Femur (tissue), 1 donor: Measurements from ENCODE around the gene ABTB2.

Experiments
- DNase-seq: peaks from one replicate; pipeline ENCODE4 v3.0.0-alpha.2; 2017

Gene ABTB2

GRCh38 chr11:34313099-34313517 is 44.7 kb downstream of the ABTB2 start:
- DNase-seq = peak; percentile 65

- DNase-seq = no peak
These were observed 46.7 kb downstream of the ABTB2 start for GRCh38 chr11:34311126-34311525.

DNA sequence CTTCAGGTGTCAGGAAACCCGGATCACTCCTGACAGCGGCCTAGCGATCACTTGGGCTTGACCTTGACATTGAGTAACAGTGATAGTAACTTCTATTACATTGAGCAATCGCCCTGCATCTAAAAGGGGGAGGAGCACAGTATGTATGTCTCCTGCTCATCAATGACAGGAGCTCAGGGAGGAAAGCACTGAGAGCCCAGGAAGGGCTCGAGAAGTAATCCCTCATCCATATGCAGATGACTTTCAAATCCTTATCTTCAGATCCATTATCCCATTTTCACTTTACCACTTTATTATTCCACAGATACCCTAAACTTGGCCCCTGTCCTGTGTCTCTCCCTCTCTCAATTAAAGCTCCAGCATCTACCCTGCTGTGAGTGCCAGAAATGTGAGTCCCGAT is 47.8 kb downstream of the ABTB2 start:
- no peak for DNase-seq

- no peak for DNase-seq
These were observed 48.8 kb downstream of the ABTB2 start for GRCh38 chr11:34308913-34309585.

GRCh38 chr11:34308049-34308912 is 49.5 kb downstream of the ABTB2 start:
- DNase-seq = no peak

- no peak for DNase-seq
These were observed 52.0 kb downstream of the ABTB2 start for GRCh38 chr11:34305780-34306179.

DNA sequence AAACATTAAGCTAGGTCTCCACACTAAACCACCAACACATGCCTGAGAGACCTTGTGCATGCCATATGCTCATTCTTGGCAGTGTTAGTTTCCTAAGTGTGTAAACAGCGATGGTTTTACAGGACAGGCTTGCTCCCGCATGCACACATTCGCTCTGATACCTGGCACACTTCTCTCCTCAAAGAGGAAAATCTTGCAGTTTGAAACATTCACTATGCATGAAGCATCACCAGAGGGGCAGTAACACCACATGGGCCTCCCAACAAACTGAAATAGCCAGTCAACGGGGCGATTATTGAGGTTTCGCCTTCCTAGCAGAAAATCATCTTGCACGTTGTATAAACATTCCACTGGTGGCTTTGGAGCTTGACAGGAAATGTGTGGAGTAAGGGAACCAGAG is 52.6 kb downstream of the ABTB2 start:
- no peak for DNase-seq

DNA sequence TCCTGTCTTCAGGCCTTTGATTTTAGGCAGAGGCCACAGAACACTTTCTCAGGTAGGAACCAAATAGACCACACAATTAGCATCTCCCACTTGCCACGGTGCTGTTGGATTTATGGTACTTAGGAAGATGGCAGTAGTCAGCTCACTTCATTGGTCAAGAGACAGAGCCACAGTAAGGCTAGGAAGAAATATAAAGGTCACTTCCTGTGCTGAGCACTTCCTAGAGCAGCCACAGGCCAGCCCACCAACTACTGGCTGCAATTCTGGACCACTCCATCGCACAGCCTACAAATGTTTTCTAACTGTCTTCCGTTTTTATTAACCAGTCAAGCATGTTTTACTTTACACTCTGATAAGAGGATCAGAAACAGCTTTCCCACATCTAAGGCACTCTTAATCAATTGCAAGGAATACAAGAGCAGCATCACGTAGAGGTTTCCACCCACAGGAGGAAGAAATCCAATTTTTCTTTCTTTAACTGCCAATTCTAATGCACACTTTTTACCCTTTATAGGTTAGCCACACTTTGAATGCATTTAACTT is 54.7 kb downstream of the ABTB2 start:
- DNase-seq = no peak

DNA sequence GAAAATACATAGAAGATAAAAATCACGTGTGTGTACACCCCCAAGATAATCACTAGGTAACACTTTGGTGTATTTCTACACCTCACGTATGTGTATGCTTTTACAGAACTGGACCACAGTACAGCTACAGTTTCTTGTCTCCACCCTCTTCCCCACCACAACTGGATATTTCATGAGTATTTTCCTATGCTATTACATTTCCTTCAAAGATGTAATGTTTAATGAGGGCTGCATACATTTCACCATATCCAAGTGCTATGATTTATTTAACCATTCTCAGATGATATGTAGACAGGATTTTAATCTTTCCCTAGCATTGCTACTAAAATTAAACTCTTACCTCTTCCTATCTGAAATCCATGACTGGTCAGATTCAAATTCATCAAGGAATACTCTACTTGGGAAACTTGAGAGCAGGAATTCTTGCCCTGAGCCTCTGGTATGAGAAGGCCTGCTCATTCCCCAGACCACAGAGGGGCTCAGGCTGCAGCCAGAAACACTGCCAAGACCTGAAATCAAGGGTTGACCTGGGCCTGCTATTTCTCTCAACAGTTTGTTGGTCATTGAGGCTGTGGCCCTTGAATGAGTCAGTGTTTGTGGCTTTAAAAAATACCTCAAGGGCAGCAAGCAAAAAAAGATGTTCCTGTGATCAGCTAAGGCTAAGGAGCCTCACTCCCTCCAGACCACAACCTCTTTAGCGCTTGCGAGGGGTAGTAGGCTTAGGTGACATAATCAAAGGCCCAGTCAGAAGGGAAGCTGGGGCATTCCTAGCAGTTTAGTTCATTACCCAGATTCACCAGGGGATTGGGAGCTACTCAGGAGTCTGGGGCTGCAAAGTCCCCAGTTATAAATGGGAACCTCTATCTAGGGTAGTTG is 55.5 kb downstream of the ABTB2 start:
- no peak for DNase-seq

GRCh38 chr11:34300926-34301295 is 56.9 kb downstream of the ABTB2 start:
- DNase-seq = no peak

DNA sequence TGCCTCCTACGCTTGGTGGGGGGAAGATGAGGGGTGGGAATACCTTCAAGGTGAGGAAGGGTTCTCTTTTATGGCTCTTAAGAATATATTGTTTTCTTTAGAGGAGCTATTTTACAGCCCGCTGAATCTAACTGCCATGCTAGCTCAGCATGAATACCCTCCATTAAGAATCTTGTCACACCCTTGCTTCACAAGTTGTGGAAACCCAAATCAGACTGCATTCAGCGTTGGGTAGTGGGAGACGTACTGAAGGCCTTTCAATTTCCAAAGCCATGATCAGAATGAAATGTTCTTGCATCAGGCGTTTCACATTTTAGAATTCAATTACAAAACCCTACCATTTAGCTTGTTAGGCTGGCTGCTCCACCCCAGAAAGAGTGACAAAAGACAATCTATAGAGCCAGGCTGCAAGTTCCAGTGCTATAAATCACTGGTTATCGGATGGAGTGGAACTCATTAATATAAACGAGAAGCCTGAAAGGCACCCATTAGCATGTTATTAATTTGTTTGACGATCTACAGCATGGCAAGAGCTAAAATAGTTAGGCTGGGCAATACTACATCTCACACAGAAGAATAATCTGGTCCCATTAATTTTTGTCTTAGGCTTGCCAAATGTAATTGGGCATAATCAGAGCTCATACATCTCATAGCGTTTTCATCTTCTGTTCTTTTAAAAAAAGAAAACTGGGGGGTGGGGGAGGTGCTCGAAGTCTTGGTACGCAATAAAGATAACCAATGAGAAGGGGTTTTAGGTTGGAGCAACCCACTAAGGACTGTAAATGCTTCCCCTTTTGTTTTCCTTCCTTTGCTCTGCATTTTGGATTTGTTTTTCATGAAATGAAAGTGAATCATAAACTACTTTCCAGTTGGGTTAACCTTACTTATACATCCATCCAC is 57.5 kb downstream of the ABTB2 start:
- DNase-seq = no peak

GRCh38 chr11:34299284-34299972 is 58.4 kb downstream of the ABTB2 start:
- DNase-seq = no peak

- no peak for DNase-seq
These were observed 58.9 kb downstream of the ABTB2 start for GRCh38 chr11:34298871-34299270.

DNA sequence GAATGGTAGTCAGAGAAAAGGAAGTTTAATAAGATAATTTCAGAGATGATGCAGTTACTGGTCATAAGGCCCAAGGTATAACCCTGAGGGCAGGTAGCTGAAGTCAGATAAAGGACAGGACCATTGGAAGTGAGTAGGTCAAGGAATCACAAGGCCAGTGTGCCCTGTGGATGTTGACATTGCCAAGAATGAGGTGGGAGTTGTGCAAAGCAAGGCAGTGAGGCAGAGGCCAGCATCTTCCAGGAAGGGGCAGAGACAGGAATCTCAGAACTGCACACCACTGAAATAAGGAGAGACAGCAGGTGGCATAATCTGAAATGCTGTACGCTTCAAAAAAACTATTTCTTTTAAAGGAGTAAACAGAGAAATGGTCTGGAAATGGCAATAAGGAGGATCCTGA is 61.4 kb downstream of the ABTB2 start:
- DNase-seq = no peak

GRCh38 chr11:34292546-34292945 is 65.3 kb downstream of the ABTB2 start:
- DNase-seq = no peak

GRCh38 chr11:34292111-34292510 is 65.7 kb downstream of the ABTB2 start:
- no peak for DNase-seq

DNA sequence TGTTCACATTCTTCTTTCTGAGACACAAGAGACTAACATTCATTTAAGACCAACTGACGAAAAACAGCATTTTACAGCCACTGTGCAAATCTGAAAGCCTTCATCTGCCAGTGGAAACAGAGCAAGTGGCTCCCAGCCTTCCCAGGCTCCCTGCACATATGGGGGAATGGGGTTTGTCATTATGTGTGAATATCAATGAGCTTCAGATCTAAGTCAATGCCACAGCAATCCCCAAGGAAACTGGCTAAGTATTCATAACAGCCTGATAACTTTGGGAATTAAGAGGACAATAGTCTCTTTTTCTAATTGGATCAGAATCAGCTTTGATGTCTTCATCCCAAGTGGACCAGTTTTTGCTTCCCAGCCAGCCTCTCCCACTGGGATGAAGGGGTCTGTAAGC is 66.9 kb downstream of the ABTB2 start:
- DNase-seq = no peak

GRCh38 chr11:34288492-34288891 is 69.3 kb downstream of the ABTB2 start:
- DNase-seq = no peak

- DNase-seq = no peak
These were observed 72.9 kb downstream of the ABTB2 start for GRCh38 chr11:34284811-34285481.

- DNase-seq = no peak
These were observed 73.7 kb downstream of the ABTB2 start for GRCh38 chr11:34284156-34284555.
